ENCODE results near the gene VWCE.

GRCh38 chr11:61295596-61295926, 445 bp upstream of the VWCE start:
- TF ChIP-seq CTCF (IDR thresholded peaks at IDR 0.05): no peak
- no peak for TF ChIP-seq EZH2 (IDR thresholded peaks at IDR 0.05)
